SK-N-SH treated with all-trans-retinoic acid at 6 μM for 48 hours (cell line): ENCODE data around the gene CROCC2.

ENCODE experiments used
- ATAC-seq: fragments of 200-7000 bp; cut with Tn5 transposase; 3 replicates; pipeline ENCODE4 v1.9.1; 2020; ENCODE audit warnings: mild to moderate bottlenecking, moderate library complexity
- ARNTL ChIP-seq: fragments of 450-650 bp; formaldehyde crosslinking; IDR thresholded peaks from 2 replicates; pipeline ENCODE4 v1.5.0; 2020; ENCODE audit warnings: low read depth, mild to moderate bottlenecking, moderate library complexity, borderline replicate concordance
- BACH2 ChIP-seq: fragments of 250-450 bp; sonication (Bioruptor Pico); IDR thresholded peaks from 2 replicates; pipeline ENCODE4 v1.9.0; 2021; ENCODE audit warnings: mild to moderate bottlenecking, borderline replicate concordance
- CSDC2 ChIP-seq: fragments of 250-450 bp; sonication (Bioruptor Pico); IDR thresholded peaks from 2 replicates; pipeline ENCODE4 v1.5.0; 2020; ENCODE audit warnings: mild to moderate bottlenecking, moderate library complexity
- ESRRG ChIP-seq: fragments of 250-450 bp; sonication (Bioruptor Pico); IDR thresholded peaks from 2 replicates; pipeline ENCODE4 v1.6.1; 2021; ENCODE audit warnings: mild to moderate bottlenecking
- GLIS3 ChIP-seq: fragments of 250-450 bp; sonication (Bioruptor Pico); IDR thresholded peaks from 2 replicates; pipeline ENCODE4 v1.5.0; 2020; ENCODE audit warnings: mild to moderate bottlenecking, moderate library complexity
- OSR1 ChIP-seq: fragments of 250-450 bp; sonication (Bioruptor Pico); IDR thresholded peaks from 2 replicates; pipeline ENCODE4 v1.8.0; 2022; ENCODE audit warnings: moderate library complexity, mild to moderate bottlenecking, inconsistent platforms
- PPARA ChIP-seq: fragments of 250-450 bp; sonication (Bioruptor Pico); IDR thresholded peaks from 2 replicates; pipeline ENCODE4 v1.5.0; 2020; ENCODE audit warnings: mild to moderate bottlenecking, borderline replicate concordance
- RARB ChIP-seq: fragments of 250-450 bp; sonication (Bioruptor Pico); IDR thresholded peaks from 2 replicates; pipeline ENCODE4 v1.8.0; 2021; ENCODE audit warnings: mild to moderate bottlenecking, moderate library complexity
- SNAI2 ChIP-seq: fragments of 250-450 bp; sonication (Bioruptor Pico); IDR thresholded peaks from 2 replicates; pipeline ENCODE4 v1.5.0; 2020; ENCODE audit warnings: mild to moderate bottlenecking, moderate library complexity
- TCF4 ChIP-seq: fragments of 250-450 bp; sonication (Bioruptor Pico); IDR thresholded peaks from 2 replicates; pipeline ENCODE4 v1.8.0; 2021; ENCODE audit warnings: mild to moderate bottlenecking, moderate library complexity, borderline replicate concordance
- TOX ChIP-seq: fragments of 250-450 bp; sonication (Bioruptor Pico); IDR thresholded peaks from 2 replicates; pipeline ENCODE4 v1.8.0; 2021; ENCODE audit warnings: mild to moderate bottlenecking, moderate library complexity, borderline replicate concordance
- ZC3H10 ChIP-seq: fragments of 250-450 bp; sonication (Bioruptor Pico); IDR thresholded peaks from 2 replicates; pipeline ENCODE4 v1.5.1; 2021; ENCODE audit warnings: mild to moderate bottlenecking, moderate library complexity
- ZFP3 ChIP-seq: fragments of 250-450 bp; sonication (Bioruptor Pico); IDR thresholded peaks from 2 replicates; pipeline ENCODE4 v1.5.0; 2020; ENCODE audit warnings: mild to moderate bottlenecking, moderate library complexity
- ZFP30 ChIP-seq: fragments of 450-650 bp; formaldehyde crosslinking; IDR thresholded peaks from 2 replicates; pipeline ENCODE4 v1.5.0; 2022; ENCODE audit warnings: mild to moderate bottlenecking, moderate library complexity
- ZNF565 ChIP-seq: fragments of 450-650 bp; formaldehyde crosslinking; conservative IDR thresholded peaks from 2 replicates; pipeline ENCODE4 v1.5.0; 2020; ENCODE audit warnings: low read depth, mild to moderate bottlenecking, moderate library complexity
- ZNF70 ChIP-seq: fragments of 450-650 bp; formaldehyde crosslinking; IDR thresholded peaks from 2 replicates; pipeline ENCODE4 v1.5.0; 2020; ENCODE audit warnings: mild to moderate bottlenecking, moderate library complexity
- ZNF8 ChIP-seq: fragments of 450-650 bp; formaldehyde crosslinking; IDR thresholded peaks from 2 replicates; pipeline ENCODE4 v1.5.0; 2020; ENCODE audit warnings: mild to moderate bottlenecking, moderate library complexity
- TF ChIP-seq, protein P1 (sequence below): fragments of 250-450 bp; sonication (Bioruptor Pico); IDR thresholded peaks from 2 replicates; pipeline ENCODE4 v1.8.0; 2021; ENCODE audit warnings: low read depth, mild to moderate bottlenecking, moderate library complexity, borderline replicate concordance
- TF ChIP-seq, protein P2 (sequence below): fragments of 250-450 bp; sonication (Bioruptor Pico); IDR thresholded peaks from 2 replicates; pipeline ENCODE4 v1.5.0; 2020; ENCODE audit warnings: mild to moderate bottlenecking, moderate library complexity
- TF ChIP-seq, protein P3 (sequence below): fragments of 250-450 bp; sonication (Bioruptor Pico); IDR thresholded peaks from 2 replicates; pipeline ENCODE4 v1.8.0; 2020; ENCODE audit warnings: mild to moderate bottlenecking, moderate library complexity, borderline replicate concordance
- TF ChIP-seq, protein P4 (sequence below): fragments of 250-450 bp; sonication (Bioruptor Pico); IDR thresholded peaks from 2 replicates; pipeline ENCODE4 v1.5.1; 2021; ENCODE audit warnings: mild to moderate bottlenecking, moderate library complexity

Gene CROCC2

DNA sequence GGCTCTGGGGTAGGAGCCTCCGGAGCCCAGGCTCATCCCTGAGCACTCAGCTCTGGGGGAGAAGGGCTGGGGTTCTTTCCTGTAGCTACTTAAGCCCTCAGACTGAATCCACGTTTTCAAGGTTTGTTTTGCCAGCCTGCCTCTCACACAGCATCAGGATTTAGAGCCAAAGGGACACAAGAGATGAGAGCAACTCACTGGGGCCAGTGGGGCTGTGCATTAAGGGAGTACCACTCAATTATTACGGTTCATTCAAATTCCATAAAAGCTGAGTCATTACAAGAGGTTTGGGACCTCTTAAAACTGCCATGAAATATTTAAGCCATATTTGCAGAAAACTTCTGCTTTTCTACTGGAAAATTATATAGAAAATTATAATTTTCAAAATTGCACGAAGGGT lies 75.1 kb downstream of the CROCC2 start:
- TF ChIP-seq CSDC2 (CRISPR knock-in tag) = no peak
- TF ChIP-seq, protein P1, sequence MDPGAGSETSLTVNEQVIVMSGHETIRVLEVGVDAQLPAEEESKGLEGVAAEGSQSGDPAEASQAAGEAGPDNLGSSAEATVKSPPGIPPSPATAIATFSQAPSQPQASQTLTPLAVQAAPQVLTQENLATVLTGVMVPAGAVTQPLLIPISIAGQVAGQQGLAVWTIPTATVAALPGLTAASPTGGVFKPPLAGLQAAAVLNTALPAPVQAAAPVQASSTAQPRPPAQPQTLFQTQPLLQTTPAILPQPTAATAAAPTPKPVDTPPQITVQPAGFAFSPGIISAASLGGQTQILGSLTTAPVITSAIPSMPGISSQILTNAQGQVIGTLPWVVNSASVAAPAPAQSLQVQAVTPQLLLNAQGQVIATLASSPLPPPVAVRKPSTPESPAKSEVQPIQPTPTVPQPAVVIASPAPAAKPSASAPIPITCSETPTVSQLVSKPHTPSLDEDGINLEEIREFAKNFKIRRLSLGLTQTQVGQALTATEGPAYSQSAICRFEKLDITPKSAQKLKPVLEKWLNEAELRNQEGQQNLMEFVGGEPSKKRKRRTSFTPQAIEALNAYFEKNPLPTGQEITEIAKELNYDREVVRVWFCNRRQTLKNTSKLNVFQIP (CRISPR knock-in tag) = no peak
- no peak for ATAC-seq

DNA sequence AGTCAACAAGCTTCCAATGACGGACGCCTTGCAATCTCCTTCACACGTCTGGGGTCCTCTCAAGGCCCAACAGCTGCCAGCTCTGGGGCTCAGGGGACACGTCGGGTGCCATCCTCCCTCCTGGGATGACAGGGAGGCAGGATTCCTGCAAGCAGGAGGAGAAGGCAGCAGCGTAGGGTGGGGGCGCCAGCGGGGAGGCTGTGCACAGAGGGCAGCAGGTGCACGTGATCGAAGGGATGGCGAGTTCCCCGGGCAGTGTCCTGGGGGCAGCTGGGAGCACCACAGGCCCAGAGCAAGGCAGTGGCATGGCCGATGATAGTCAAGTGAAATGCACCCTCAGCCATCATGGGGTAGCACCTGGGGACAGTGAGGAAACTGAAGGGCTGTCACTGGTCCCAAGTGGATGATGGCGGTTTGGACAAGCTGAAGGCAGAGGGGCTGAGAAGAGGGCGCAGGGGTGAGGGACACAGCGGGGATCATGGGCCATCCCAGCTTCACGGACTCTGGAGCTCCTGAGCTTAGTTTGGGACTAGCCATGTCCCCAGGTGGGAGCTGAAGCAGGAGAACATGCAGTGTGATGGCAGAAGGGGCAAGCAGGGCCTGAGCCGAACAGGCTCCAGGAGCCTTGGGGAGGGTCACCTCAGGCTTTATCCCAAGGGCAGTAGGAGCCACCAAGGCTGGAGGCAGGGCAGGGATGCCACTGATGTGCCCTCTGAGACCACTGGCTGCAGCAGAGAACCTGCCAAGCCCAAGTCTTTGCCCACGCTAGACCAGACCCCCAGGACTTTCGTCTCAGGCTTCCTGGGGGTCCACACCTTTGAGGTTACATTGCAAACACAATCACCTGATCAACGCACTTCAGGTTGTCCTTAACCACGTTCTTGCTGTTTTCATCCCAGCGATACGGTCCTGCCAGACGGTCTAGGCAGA lies 76.0 kb downstream of the CROCC2 start:
- TF ChIP-seq ZC3H10 (CRISPR knock-in tag) (no peak), PPARA (CRISPR knock-in tag) (no peak), TOX (no peak), ARNTL (CRISPR knock-in tag) (no peak), ZFP30 (no peak)
- ATAC-seq = no peak; the same call in 2 of the 3 replicates

DNA sequence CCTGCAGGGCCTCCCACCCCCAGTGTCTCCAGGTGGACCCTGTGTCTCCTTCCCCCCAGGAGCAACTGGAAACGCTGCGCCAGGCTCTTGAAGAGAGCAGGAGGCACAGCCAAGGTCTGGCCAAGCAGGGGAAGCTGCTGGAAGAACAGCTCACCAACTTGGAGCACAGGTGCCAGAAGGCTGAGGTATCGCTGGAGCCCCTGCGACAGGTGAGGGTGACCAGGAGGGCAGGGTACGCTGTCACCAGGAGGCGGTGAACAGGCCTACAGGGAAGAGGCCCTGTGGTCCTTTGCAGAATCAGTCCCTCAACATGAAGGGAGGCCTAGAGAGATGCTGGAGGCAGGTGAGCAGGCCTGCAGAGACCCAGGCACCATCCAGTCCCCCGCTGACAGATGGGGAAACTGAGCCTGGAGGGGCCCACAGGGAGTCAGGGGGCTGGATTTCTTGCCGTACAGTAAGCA lies 76.7 kb downstream of the CROCC2 start:
- TF ChIP-seq, protein P2, sequence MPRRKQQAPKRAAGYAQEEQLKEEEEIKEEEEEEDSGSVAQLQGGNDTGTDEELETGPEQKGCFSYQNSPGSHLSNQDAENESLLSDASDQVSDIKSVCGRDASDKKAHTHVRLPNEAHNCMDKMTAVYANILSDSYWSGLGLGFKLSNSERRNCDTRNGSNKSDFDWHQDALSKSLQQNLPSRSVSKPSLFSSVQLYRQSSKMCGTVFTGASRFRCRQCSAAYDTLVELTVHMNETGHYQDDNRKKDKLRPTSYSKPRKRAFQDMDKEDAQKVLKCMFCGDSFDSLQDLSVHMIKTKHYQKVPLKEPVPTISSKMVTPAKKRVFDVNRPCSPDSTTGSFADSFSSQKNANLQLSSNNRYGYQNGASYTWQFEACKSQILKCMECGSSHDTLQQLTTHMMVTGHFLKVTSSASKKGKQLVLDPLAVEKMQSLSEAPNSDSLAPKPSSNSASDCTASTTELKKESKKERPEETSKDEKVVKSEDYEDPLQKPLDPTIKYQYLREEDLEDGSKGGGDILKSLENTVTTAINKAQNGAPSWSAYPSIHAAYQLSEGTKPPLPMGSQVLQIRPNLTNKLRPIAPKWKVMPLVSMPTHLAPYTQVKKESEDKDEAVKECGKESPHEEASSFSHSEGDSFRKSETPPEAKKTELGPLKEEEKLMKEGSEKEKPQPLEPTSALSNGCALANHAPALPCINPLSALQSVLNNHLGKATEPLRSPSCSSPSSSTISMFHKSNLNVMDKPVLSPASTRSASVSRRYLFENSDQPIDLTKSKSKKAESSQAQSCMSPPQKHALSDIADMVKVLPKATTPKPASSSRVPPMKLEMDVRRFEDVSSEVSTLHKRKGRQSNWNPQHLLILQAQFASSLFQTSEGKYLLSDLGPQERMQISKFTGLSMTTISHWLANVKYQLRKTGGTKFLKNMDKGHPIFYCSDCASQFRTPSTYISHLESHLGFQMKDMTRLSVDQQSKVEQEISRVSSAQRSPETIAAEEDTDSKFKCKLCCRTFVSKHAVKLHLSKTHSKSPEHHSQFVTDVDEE (CRISPR knock-in tag) = no peak
- TF ChIP-seq TCF4 = no peak
- no peak for TF ChIP-seq ARNTL (CRISPR knock-in tag)
- no peak for TF ChIP-seq PPARA (CRISPR knock-in tag)
- TF ChIP-seq, protein P3, sequence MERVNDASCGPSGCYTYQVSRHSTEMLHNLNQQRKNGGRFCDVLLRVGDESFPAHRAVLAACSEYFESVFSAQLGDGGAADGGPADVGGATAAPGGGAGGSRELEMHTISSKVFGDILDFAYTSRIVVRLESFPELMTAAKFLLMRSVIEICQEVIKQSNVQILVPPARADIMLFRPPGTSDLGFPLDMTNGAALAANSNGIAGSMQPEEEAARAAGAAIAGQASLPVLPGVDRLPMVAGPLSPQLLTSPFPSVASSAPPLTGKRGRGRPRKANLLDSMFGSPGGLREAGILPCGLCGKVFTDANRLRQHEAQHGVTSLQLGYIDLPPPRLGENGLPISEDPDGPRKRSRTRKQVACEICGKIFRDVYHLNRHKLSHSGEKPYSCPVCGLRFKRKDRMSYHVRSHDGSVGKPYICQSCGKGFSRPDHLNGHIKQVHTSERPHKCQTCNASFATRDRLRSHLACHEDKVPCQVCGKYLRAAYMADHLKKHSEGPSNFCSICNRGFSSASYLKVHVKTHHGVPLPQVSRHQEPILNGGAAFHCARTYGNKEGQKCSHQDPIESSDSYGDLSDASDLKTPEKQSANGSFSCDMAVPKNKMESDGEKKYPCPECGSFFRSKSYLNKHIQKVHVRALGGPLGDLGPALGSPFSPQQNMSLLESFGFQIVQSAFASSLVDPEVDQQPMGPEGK (CRISPR knock-in tag) = no peak
- no peak for TF ChIP-seq CSDC2 (CRISPR knock-in tag)
- TF ChIP-seq ZNF565 = no peak
- ATAC-seq = no peak

DNA sequence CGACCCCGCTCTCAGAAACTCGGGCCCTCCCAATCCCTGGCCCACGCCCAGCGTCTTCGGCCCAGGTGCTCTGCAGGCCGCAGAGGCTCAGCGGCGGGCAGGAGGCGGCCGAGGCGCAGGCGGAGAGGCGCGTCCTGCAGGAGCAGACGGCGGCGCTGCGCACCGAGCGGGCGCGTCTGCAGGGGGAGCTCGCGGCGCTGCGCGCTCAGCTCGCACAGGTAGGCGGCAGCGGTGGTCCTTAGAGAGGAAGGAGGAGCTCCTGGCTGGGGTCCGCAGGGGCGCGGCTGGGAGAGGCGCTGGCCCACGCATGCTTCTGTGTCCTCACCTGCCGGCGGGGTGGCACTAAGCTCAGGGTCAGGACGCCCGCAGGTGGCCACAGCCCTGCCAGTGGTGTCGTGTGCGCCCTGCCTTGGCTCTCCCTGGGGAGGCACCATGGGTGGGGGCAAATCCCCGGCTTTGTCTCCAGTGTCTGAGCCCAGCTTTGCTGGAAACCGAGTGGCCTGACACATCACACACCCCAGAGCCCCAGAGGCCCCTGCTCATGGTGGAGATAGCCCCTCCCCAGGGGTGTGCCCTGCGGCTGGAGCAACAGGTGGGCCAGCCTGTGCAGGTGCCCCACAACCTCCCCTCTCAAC lies 77.3 kb downstream of the CROCC2 start:
- peak; percentile 86 for ATAC-seq
- TF ChIP-seq CSDC2 (CRISPR knock-in tag) = no peak
- TF ChIP-seq GLIS3 (CRISPR knock-in tag) = no peak
- TF ChIP-seq PPARA (CRISPR knock-in tag) = no peak
- no peak for TF ChIP-seq BACH2 (CRISPR knock-in tag)
- no peak for TF ChIP-seq ARNTL (CRISPR knock-in tag)
- TF ChIP-seq OSR1 = no peak
- no peak for TF ChIP-seq ZFP3 (CRISPR knock-in tag)
- TF ChIP-seq, protein P2 (CRISPR knock-in tag) = no peak
- TF ChIP-seq, protein P1 (CRISPR knock-in tag) = no peak
- no peak for TF ChIP-seq ESRRG
- TF ChIP-seq ZNF8 (CRISPR knock-in tag) = no peak
- no peak for TF ChIP-seq RARB (CRISPR knock-in tag)
- no peak for TF ChIP-seq ZNF565
- TF ChIP-seq SNAI2 (CRISPR knock-in tag) = no peak
- TF ChIP-seq ZNF70 (CRISPR knock-in tag) = no peak
- no peak for TF ChIP-seq TCF4
- TF ChIP-seq, protein P4, sequence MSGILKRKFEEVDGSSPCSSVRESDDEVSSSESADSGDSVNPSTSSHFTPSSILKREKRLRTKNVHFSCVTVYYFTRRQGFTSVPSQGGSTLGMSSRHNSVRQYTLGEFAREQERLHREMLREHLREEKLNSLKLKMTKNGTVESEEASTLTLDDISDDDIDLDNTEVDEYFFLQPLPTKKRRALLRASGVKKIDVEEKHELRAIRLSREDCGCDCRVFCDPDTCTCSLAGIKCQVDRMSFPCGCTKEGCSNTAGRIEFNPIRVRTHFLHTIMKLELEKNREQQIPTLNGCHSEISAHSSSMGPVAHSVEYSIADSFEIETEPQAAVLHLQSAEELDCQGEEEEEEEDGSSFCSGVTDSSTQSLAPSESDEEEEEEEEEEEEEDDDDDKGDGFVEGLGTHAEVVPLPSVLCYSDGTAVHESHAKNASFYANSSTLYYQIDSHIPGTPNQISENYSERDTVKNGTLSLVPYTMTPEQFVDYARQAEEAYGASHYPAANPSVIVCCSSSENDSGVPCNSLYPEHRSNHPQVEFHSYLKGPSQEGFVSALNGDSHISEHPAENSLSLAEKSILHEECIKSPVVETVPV (CRISPR knock-in tag) = no peak
